GM21528 (cell line): ENCODE measurements around the gene NDC80.

Source experiments
- ATAC-seq: cut with Tn5 transposase; IDR thresholded peaks from one replicate; pipeline ENCODE4 v1.9.1; 2021; ENCODE audit warnings: mild to moderate bottlenecking, moderate library complexity; ENCODE audit not compliant: unreplicated experiment, low FRiP score

The NDC80 gene

GRCh38 chr18:2555895-2556294, 15.5 kb upstream of the NDC80 start:
- ATAC-seq, result no peak

GRCh38 chr18:2557536-2557935, 13.8 kb upstream of the NDC80 start:
- ATAC-seq, result no peak

- ATAC-seq, result no peak
These were observed 12.1 kb upstream of the NDC80 start for GRCh38 chr18:2559249-2559648.

- ATAC-seq, result no peak
These were observed 7.0 kb upstream of the NDC80 start for GRCh38 chr18:2564373-2564772.

GRCh38 chr18:2568129-2568528, 3.2 kb upstream of the NDC80 start:
- no peak for ATAC-seq

- no peak for ATAC-seq
These were observed 2.8 kb upstream of the NDC80 start for GRCh38 chr18:2568605-2569004.

GRCh38 chr18:2569338-2570207, 1.8 kb upstream of the NDC80 start:
- no peak for ATAC-seq

GRCh38 chr18:2570772-2571199, 571 bp upstream of the NDC80 start:
- peak; percentile 59 for ATAC-seq

- peak; percentile 13 for ATAC-seq
These were observed 813 bp downstream of the NDC80 start for GRCh38 chr18:2572171-2572569.

GRCh38 chr18:2572892-2573291, 1.5 kb downstream of the NDC80 start:
- ATAC-seq, result no peak

GRCh38 chr18:2573408-2573807, 2.1 kb downstream of the NDC80 start:
- ATAC-seq, result no peak

GRCh38 chr18:2587788-2588187, 16.4 kb downstream of the NDC80 start:
- ATAC-seq, result no peak

- ATAC-seq, result no peak
These were observed 17.4 kb downstream of the NDC80 start for GRCh38 chr18:2588666-2589344.

- ATAC-seq, result no peak
These were observed 18.1 kb downstream of the NDC80 start for GRCh38 chr18:2589345-2590068.

- no peak for ATAC-seq
These were observed 18.9 kb downstream of the NDC80 start for GRCh38 chr18:2590303-2590702.

- no peak for ATAC-seq
These were observed 26.3 kb downstream of the NDC80 start for GRCh38 chr18:2597639-2598038.

- ATAC-seq, result no peak
These were observed 31.5 kb downstream of the NDC80 start for GRCh38 chr18:2602844-2603243.

- ATAC-seq, result no peak
These were observed 35.0 kb downstream of the NDC80 start for GRCh38 chr18:2606335-2606734.

- no peak for ATAC-seq
These were observed 38.2 kb downstream of the NDC80 start for GRCh38 chr18:2609604-2610003.

- ATAC-seq, result no peak
These were observed 39.2 kb downstream of the NDC80 start for GRCh38 chr18:2610549-2610948.

- ATAC-seq, result no peak
These were observed 41.6 kb downstream of the NDC80 start for GRCh38 chr18:2612996-2613395.
